Effector memory CD8-positive, alpha-beta T cell (primary cell): Measurements from ENCODE around the gene CAMTA1.

ENCODE experiments used
- ATAC-seq: fragments of 150-1000 bp; cut with Tn5 transposase; replicated peaks from 2 replicates; pipeline ENCODE4 v1.10.0; 2021; ENCODE audit warnings: mild to moderate bottlenecking, moderate library complexity
- DNase-seq, 3 experiments: peaks; one replicate each; pipeline ENCODE4 v3.0.0; 2021
- H3K27ac Mint-ChIP-seq, 2 donors: one replicate each; pipeline ENCODE4 v1.8.0; 2022; ENCODE audit warnings: mild to moderate bottlenecking in 2 of 2, mixed read lengths in 2 of 2, moderate library complexity in 2 of 2
- H3K27me3 Mint-ChIP-seq, 2 donors: one replicate each; pipeline ENCODE4 v1.8.0; 2022; ENCODE audit warnings: mixed read lengths in 2 of 2
- H3K36me3 Mint-ChIP-seq: one replicate; pipeline ENCODE4 v1.8.0; 2022; ENCODE audit warnings: mild to moderate bottlenecking, moderate library complexity, mixed read lengths; ENCODE audit not compliant: insufficient read depth
- H3K4me1 Mint-ChIP-seq, 2 donors: one replicate each; pipeline ENCODE4 v1.8.0; 2022; ENCODE audit warnings: low read depth in 2 of 2, mixed read lengths in 2 of 2
- H3K4me3 Mint-ChIP-seq, 2 donors: one replicate each; pipeline ENCODE4 v1.8.0; 2022; ENCODE audit warnings: mild to moderate bottlenecking in 2 of 2, mixed read lengths in 2 of 2, moderate library complexity in 2 of 2
- H3K9me3 Mint-ChIP-seq, 2 donors: one replicate each; pipeline ENCODE4 v1.8.0; 2022; ENCODE audit warnings: mixed read lengths in 2 of 2

CAMTA1 gene

DNA sequence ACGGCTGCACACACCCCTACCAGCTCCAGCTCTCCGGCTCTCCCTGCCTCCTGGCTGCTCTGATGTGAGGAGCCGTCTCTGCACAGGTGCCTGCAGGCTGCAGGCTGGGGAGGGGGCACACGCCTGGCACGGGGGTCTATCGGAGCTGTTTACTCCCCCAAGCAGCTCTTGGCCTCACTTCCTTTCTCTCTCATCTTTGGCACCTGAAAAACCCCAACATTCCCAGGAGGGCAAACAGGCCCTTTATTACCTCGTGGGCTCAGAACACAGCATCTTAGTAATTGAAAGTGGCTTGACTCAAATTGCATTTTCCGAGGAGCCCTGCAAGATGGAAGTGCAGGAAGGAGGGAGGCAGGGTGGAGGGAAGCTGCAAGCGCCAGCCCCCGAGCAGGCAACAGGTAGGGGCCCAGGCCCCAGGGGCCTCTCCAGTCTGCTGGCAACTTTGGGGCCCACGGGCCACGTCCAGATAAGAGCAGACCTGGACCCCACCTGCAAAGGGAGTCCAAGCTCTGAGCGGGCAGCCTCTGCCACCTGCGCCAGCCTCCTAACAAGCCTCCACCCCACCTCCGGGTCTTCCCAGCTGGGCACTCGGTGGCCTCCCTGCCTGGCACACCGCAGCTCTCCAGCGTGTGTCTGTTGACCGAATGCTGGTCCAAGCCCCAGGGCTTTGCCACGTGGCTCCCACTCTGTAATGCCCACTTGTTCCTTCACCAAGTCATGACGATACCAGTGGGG is 722.2 kb downstream of the CAMTA1 start:
- Mint-ChIP-seq H3K36me3 (no peaks in the 10 kb centered on the region), H3K9me3 (no peaks in the 10 kb centered on the region), H3K27me3 (peaks cover 7 to 8% of the 10 kb centered on the region in 2 donors), H3K4me3 (no peak overlapping the region), H3K27ac (no peak overlapping the region), H3K4me1 (no peaks in the 10 kb centered on the region)
- DNase-seq = no peak
- no peak for ATAC-seq

DNA sequence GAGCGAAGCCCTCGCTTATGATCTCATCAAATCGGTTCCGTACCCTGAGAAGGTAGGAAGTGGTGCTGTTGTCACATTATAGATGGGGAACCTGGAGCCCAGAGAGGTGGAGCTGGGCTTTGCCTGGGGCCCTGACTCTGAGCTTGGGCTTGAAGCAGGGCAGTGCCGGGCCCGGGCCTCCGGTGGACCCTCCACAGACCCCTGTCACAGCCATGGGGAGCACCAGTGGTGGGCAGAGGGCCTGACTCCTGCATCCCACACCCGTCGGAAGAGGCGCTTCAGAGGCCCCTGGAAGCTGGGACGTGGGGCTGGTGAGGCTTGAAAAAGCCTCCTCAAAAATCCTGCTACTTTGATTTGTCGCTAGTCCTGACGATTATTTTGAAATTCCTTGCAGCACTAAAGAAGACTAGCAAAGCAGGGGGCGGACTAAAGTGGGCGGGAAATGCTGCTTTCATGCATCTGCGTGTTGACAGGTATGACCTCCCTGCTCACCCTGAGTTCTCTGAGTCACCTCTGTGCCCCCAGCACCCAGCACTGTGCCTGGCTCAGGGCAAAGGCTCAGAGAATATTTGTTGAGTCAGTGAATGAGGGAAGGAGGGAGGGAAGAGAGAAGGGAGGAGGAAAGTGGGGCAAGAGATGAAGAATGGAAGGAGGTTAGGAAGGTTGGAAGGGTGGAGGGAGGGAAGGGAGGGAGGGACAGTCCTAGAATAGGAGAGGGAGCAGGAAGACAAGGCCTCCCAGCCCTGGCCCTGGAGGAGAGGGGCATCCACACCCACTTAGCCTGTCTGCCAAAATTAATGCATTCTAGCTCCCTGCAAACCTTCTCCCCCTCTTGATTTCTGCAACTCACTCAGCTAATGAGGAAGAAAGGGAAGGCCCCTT is 723.0 kb downstream of the CAMTA1 start:
- no peaks in the 10 kb centered on the region for H3K36me3 Mint-ChIP-seq
- H3K9me3 Mint-ChIP-seq = no peaks in the 10 kb centered on the region
- H3K4me1 Mint-ChIP-seq = no peaks in the 10 kb centered on the region

GRCh38 chr1:7508934-7509519 is 723.8 kb downstream of the CAMTA1 start:
- no peak for ATAC-seq
- H3K4me3 Mint-ChIP-seq = no peak overlapping the region
- no peak overlapping the region for H3K27ac Mint-ChIP-seq
- no peaks in the 10 kb centered on the region for H3K9me3 Mint-ChIP-seq
- no peaks in the 10 kb centered on the region for H3K36me3 Mint-ChIP-seq
- DNase-seq = no peak
- no peaks in the 10 kb centered on the region for H3K4me1 Mint-ChIP-seq
- peaks cover 18 to 24% of the 10 kb centered on the region in 2 donors for H3K27me3 Mint-ChIP-seq

More for the DNA sequence above, 723.0 kb downstream of the CAMTA1 start:
- Mint-ChIP-seq H3K27me3 (peaks cover 13 to 17% of the 10 kb centered on the region in 2 donors), H3K4me3 (no peak overlapping the region), H3K27ac (no peak overlapping the region)
- ATAC-seq (no peak), DNase-seq (no peak)

DNA sequence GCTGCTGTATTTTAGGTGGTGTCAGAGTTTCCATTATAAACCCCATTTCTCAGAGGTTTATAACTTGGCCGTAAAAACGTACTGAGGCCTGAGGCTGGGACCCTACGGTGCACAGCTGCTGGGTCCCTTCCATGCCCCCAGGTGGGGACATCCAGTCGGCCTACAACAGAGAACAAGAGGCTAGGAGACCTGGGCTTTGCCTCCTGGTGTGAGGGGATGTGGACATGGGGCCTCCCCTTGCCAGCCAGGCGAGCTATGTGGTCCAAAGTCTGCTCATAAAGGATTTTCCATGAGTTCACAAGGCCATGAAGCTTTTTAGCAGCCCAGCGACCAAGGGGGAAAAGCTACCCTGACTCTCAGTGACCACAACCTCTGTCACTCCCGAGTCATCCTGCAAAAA is 724.3 kb downstream of the CAMTA1 start:
- Mint-ChIP-seq H3K4me3 (no peak overlapping the region), H3K36me3 (no peaks in the 10 kb centered on the region), H3K27ac (no peak overlapping the region), H3K9me3 (no peaks in the 10 kb centered on the region), H3K27me3 (peaks cover 24 to 30% of the 10 kb centered on the region in 2 donors), H3K4me1 (no peaks in the 10 kb centered on the region)
- ATAC-seq = no peak
- no peak for DNase-seq

DNA sequence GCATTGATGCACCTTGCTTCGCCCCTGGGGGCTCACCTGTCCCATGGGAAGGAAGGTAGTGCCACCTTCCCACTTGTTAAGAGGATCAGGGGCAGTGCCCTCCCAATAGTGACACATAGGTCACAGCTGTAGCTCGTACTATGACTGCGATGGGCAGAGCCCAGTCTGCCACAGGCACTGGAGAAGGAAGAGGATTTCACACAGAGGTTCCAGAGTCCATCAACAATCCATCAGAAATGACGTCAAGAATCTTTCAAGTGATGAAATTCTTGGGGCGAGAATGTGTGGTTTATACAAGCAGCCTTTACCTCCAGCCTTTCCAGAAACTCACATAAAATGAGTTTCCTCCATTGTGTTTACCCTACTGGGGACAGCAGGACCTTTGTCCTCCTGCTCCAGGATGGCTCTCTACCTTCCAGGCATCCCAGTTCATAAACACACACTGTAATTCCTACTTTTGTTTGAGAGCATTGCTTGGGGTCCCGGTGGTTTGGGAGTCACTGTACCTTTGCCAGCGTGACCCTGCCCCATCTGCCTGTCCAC is 725.2 kb downstream of the CAMTA1 start:
- Mint-ChIP-seq H3K27ac (no peak overlapping the region), H3K9me3 (no peaks in the 10 kb centered on the region), H3K4me3 (no peak overlapping the region), H3K36me3 (no peaks in the 10 kb centered on the region), H3K27me3 (peaks cover 24 to 34% of the 10 kb centered on the region in 2 donors), H3K4me1 (no peaks in the 10 kb centered on the region)
- DNase-seq (no peak), ATAC-seq (no peak)

GRCh38 chr1:7511381-7511780 is 726.1 kb downstream of the CAMTA1 start:
- no peak for DNase-seq
- Mint-ChIP-seq H3K4me3 (no peak overlapping the region), H3K4me1 (peaks cover 0 to 2% of the 10 kb centered on the region in 2 donors), H3K36me3 (no peaks in the 10 kb centered on the region), H3K27ac (no peak overlapping the region), H3K9me3 (no peaks in the 10 kb centered on the region), H3K27me3 (peaks cover 25 to 44% of the 10 kb centered on the region in 2 donors)
- no peak for ATAC-seq

DNA sequence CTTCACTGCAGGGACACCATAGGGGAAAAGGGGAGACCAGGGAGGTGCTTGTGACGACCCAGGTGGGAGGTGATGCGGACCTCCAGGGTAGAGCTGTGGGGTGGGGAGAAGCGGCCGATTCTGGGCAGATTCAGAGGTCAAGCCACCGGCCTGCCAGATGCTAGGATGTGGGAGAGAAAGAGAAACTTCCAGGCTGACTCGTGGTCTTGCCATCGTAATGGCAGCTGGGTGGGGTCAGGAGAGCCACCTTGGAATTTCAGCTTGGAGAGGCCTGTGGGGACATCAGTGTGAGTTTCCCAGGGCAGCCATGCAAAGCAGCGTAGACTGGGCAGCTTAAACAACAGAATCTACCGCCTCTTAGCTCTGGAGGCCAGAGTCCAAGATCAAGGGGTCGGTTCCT is 727.8 kb downstream of the CAMTA1 start:
- Mint-ChIP-seq H3K4me3 (no peak overlapping the region), H3K27me3 (peaks cover 38 to 61% of the 10 kb centered on the region in 2 donors), H3K9me3 (no peaks in the 10 kb centered on the region), H3K36me3 (no peaks in the 10 kb centered on the region), H3K4me1 (peaks cover 0 to 2% of the 10 kb centered on the region in 2 donors), H3K27ac (no peak overlapping the region)
- ATAC-seq (no peak), DNase-seq (no peak)

DNA sequence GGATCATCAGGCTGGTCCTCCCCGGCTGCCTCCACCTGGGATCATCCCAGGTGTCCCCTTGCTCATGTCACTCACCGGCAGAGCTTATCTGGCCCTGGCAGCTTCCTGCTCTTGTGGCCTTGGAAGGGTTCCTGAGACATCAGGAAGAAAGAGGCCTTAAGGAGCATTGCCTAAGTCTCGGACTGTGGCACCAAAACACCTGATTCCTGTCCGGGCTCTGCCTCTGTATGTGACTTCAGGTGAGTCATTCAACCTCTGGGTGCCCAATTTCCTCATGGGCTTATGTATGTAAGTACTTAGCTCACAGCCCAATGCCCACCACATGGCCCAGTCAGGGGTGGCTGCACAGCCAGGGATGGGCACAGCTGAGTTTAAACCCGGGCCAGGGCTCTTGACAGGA is 729.9 kb downstream of the CAMTA1 start:
- Mint-ChIP-seq H3K27me3 (peaks cover 38 to 68% of the 10 kb centered on the region in 2 donors), H3K36me3 (no peaks in the 10 kb centered on the region), H3K27ac (no peak overlapping the region), H3K9me3 (no peaks in the 10 kb centered on the region), H3K4me3 (no peak overlapping the region), H3K4me1 (peaks cover 0 to 2% of the 10 kb centered on the region in 2 donors)
- no peak for ATAC-seq
- no peak for DNase-seq

DNA sequence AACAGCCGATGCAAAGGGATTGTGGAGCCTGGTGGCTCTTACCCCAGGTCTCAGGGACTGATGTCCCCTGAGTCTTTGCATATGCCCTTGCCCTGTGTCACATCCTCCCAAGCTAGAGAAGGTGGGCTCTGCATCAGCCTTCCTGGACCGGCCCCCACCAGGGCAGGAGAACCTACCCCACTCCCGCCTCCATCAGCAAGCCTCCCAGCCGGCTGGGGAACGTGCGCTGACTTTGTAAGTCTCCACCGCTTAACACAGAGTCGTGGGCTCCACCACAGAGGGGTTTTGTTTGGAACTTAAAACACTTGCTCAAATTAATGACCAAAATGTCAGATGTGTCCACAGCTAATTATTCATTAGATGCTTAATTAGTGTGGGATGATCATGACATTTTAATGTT is 730.6 kb downstream of the CAMTA1 start:
- Mint-ChIP-seq H3K36me3 (no peaks in the 10 kb centered on the region), H3K9me3 (no peaks in the 10 kb centered on the region), H3K27ac (no peak overlapping the region), H3K4me1 (peaks cover 0 to 2% of the 10 kb centered on the region in 2 donors), H3K4me3 (no peak overlapping the region), H3K27me3 (peaks cover 38 to 68% of the 10 kb centered on the region in 2 donors)
- ATAC-seq (no peak), DNase-seq (no peak)

GRCh38 chr1:7516341-7516740 is 731.1 kb downstream of the CAMTA1 start:
- ATAC-seq (no peak), DNase-seq (no peak)
- H3K27ac Mint-ChIP-seq = no peak overlapping the region
- no peaks in the 10 kb centered on the region for H3K36me3 Mint-ChIP-seq
- peaks cover 38 to 68% of the 10 kb centered on the region in 2 donors for H3K27me3 Mint-ChIP-seq
- peaks cover 0 to 2% of the 10 kb centered on the region in 2 donors for H3K4me1 Mint-ChIP-seq
- H3K9me3 Mint-ChIP-seq = no peaks in the 10 kb centered on the region
- no peak overlapping the region for H3K4me3 Mint-ChIP-seq

DNA sequence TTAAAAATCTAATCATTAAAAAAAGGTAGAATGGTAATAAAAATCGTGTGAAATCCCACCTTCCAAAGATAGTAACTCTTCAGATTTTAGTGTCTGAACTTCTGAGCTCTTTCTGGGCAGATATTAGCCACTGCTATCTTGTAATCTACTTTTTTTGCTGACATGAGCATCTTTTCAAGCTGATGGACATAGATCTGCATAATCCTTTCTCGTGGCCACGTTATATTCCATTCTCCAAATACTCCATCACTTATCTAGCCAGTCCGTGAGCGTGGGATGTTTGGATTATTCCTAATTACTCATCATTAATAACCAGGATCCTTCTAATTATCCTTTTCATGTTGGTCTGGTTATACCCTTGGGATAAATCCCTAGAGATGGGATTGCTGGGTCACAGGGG is 731.7 kb downstream of the CAMTA1 start:
- DNase-seq (no peak), ATAC-seq (no peak)
- no peak overlapping the region for H3K4me3 Mint-ChIP-seq
- H3K27me3 Mint-ChIP-seq = peaks cover 37 to 67% of the 10 kb centered on the region in 2 donors
- H3K27ac Mint-ChIP-seq = no peak overlapping the region
- peaks cover 0 to 2% of the 10 kb centered on the region in 2 donors for H3K4me1 Mint-ChIP-seq
- H3K9me3 Mint-ChIP-seq = no peaks in the 10 kb centered on the region
- H3K36me3 Mint-ChIP-seq = no peaks in the 10 kb centered on the region

DNA sequence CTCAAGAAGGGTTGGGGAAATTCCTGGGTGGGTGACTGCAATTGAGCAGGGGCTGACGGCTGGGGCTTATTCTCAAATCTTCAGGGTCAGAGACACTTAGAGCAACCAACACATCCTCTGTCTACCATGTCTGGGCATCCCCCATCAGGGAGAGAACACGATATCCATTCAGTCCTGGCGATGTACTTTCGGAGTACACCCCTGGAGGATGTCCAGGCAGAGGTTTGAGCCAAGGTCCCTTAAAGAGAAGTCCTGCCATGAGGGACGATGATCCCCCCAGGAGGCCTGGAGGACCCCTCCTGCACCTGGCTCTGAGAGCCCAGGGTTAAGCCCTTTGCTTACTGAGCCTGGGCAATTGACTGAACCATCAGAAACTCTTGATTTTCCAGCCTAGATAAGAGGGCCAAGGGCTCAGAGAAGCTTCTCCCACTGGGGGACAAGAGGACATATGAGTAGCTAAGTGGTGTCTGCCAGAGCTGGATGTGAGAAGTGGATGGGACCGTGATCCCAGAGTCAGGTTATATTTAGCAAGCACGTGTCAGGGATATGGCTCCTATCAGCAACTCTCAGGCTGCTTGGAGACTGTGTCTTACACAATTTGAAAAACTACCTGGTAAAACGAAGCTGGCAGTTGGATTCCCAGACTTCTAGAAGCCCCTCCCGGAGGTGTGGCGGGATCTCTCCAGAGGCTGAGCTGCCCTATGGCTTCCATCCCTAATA is 732.5 kb downstream of the CAMTA1 start:
- no peak for DNase-seq
- peaks cover 28 to 67% of the 10 kb centered on the region in 2 donors for H3K27me3 Mint-ChIP-seq
- no peak overlapping the region for H3K4me3 Mint-ChIP-seq
- no peaks in the 10 kb centered on the region for H3K9me3 Mint-ChIP-seq
- peaks cover 0 to 2% of the 10 kb centered on the region in 2 donors for H3K4me1 Mint-ChIP-seq
- no peak overlapping the region for H3K27ac Mint-ChIP-seq
- ATAC-seq = no peak
- H3K36me3 Mint-ChIP-seq = no peaks in the 10 kb centered on the region

DNA sequence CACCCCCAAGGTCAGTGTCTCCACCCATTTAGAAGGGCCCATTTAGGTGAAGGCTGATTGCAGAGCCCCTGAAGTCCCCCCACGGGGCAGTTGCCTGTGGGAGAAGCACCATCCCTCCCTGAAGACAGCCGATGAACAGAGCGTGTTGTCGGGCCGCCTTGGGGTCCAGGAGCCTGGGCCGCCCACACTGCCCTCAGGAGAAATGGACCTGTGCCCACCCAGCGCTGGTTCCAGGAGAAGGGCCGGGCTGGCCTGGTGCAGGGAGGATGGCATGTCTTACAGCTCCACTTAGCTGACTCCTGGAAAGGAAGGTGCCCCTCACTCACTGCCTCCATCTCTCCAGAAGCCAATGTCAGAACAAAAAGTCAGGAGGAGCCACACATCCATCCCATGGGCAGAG is 733.2 kb downstream of the CAMTA1 start:
- ATAC-seq (no peak), DNase-seq (no peak)
- peaks cover 0 to 2% of the 10 kb centered on the region in 2 donors for H3K4me1 Mint-ChIP-seq
- H3K4me3 Mint-ChIP-seq = no peak overlapping the region
- H3K27ac Mint-ChIP-seq = no peak overlapping the region
- H3K36me3 Mint-ChIP-seq = no peaks in the 10 kb centered on the region
- peaks cover 31 to 67% of the 10 kb centered on the region in 2 donors for H3K27me3 Mint-ChIP-seq
- H3K9me3 Mint-ChIP-seq = no peaks in the 10 kb centered on the region
